Endodermal cell (in vitro differentiated cells): ENCODE data around the gene GJD2. TPM values are rescaled to one million over a fixed set of nuclear protein-coding genes. Genes with fewer than 3 reads are reported as not detected.

ENCODE experiments used
- DNase-seq: peaks from one replicate; pipeline ENCODE4 v3.0.0-alpha.2; 2017
- H3K27ac ChIP-seq: 2 replicates; pipeline ENCODE4 v1.5.1; 2013; ENCODE audit warnings: mild to moderate bottlenecking, low read depth, low read length, moderate library complexity
- H3K27me3 ChIP-seq: 2 replicates; pipeline ENCODE4 v1.6.1; 2013; ENCODE audit warnings: mild to moderate bottlenecking, low read length, moderate library complexity; ENCODE audit not compliant: insufficient read depth, control insufficient read depth, poor library complexity, severe bottlenecking
- H3K36me3 ChIP-seq: 2 replicates; pipeline ENCODE4 v1.7.0; 2013; ENCODE audit warnings: mild to moderate bottlenecking, low read length, moderate library complexity; ENCODE audit not compliant: control insufficient read depth, insufficient read depth
- H3K4me1 ChIP-seq: one replicate; pipeline ENCODE4 v1.7.0; 2013; ENCODE audit warnings: low read length; ENCODE audit not compliant: control insufficient read depth, insufficient read depth
- H3K4me3 ChIP-seq: 2 replicates; pipeline ENCODE4 v1.5.1; 2013; ENCODE audit warnings: mild to moderate bottlenecking, low read length, moderate library complexity
- H3K9ac ChIP-seq: 2 replicates; pipeline ENCODE4 v1.6.1; 2013; ENCODE audit warnings: mild to moderate bottlenecking, low read length, moderate library complexity; ENCODE audit not compliant: poor library complexity, severe bottlenecking; ENCODE audit errors: extremely low read depth
- H3K9me3 ChIP-seq: 2 replicates; pipeline ENCODE4 v1.6.1; 2013; ENCODE audit warnings: mild to moderate bottlenecking, low read length, moderate library complexity; ENCODE audit not compliant: control insufficient read depth
- H3K27ac Mint-ChIP-seq: 2 replicates; pipeline ENCODE4 v1.8.0; 2020; ENCODE audit warnings: mixed read lengths
- H3K27me3 Mint-ChIP-seq: 2 replicates; pipeline ENCODE4 v1.8.0; 2021; ENCODE audit warnings: mild to moderate bottlenecking, mixed read lengths; ENCODE audit not compliant: insufficient read depth
- H3K36me3 Mint-ChIP-seq: 2 replicates; pipeline ENCODE4 v1.8.0; 2020; ENCODE audit warnings: low read depth, mixed read lengths
- H3K4me1 Mint-ChIP-seq: 2 replicates; pipeline ENCODE4 v1.8.0; 2020; ENCODE audit warnings: mixed read lengths
- H3K4me3 Mint-ChIP-seq: 2 replicates; pipeline ENCODE4 v1.8.0; 2020; ENCODE audit warnings: mild to moderate bottlenecking, moderate library complexity, mixed read lengths
- H3K9me3 Mint-ChIP-seq: 2 replicates; pipeline ENCODE4 v1.8.0; 2020; ENCODE audit warnings: mild to moderate bottlenecking, mixed read lengths
- CTCF ChIP-seq: fragments of 200-600 bp; sonication (generic); conservative IDR thresholded peaks from 2 replicates; pipeline ENCODE4 v1.5.0; 2021; ENCODE audit warnings: antibody characterized with exemption, mild to moderate bottlenecking
- WGBS, 2 experiments: methylation state at CpG; one replicate each; pipeline versions ENCODE4 v1.1.5 to v1.1.7; 2013; ENCODE audit warnings: missing lambda C conversion rate in 2 of 2, mixed read lengths in 1 of 2; ENCODE audit not compliant: insufficient coverage in 1 of 2, insufficient read length in 1 of 2; 5-methylcytosine and 5-hydroxymethylcytosine counted together
- total RNA-seq, 2 donors: library from RNA; stranded (reverse); fragmentation: NEBNext Ultra II Directional in 1 of 2; extraction: Animal tissue kit (Norgen Biotek cat#: 25700) in 1 of 2; gene quantifications; 2 replicates in 1 of 2; 3 replicates in 1 of 2; pipeline ENCODE4 v1.2.1, GENCODE V29; 2021

GJD2 gene
- total RNA-seq, 2 donors from 2014 or later = not detected

GRCh38 chr15:34783431-34783830 is 28.6 kb upstream of the GJD2 start:
- H3K4me3 ChIP-seq = no peak overlapping the region
- H3K9ac ChIP-seq = no peak overlapping the region
- 97 to 100% methylated on average over 1 to 2 of the region's 2 CpGs for WGBS, 2 experiments
- TF ChIP-seq CTCF = no peak
- H3K9me3 ChIP-seq = no peaks in the 10 kb centered on the region
- Mint-ChIP-seq H3K36me3 (no peaks in the 10 kb centered on the region), H3K4me3 (no peak overlapping the region), H3K4me1 (no peaks in the 10 kb centered on the region), H3K9me3 (peaks cover 12% of the 10 kb centered on the region), H3K27ac (no peak overlapping the region), H3K27me3 (peaks cover 28% of the 10 kb centered on the region)
- H3K27ac ChIP-seq = no peak overlapping the region
- DNase-seq = no peak
- no peaks in the 10 kb centered on the region for H3K4me1 ChIP-seq
- H3K27me3 ChIP-seq = no peaks in the 10 kb centered on the region
- H3K36me3 ChIP-seq = no peaks in the 10 kb centered on the region

GRCh38 chr15:34782901-34783300 is 28.1 kb upstream of the GJD2 start:
- Histone ChIP-seq H3K9ac (no peak overlapping the region), H3K27ac (no peak overlapping the region), H3K9me3 (no peaks in the 10 kb centered on the region), H3K4me3 (no peak overlapping the region), H3K4me1 (no peaks in the 10 kb centered on the region), H3K36me3 (no peaks in the 10 kb centered on the region), H3K27me3 (no peaks in the 10 kb centered on the region)
- 71 to 79% methylated on average over 1 to 2 of the region's 3 CpGs for WGBS, 2 experiments
- no peaks in the 10 kb centered on the region for H3K4me1 Mint-ChIP-seq
- no peak for TF ChIP-seq CTCF
- no peak for DNase-seq
- H3K4me3 Mint-ChIP-seq = no peak overlapping the region
- peaks cover 12% of the 10 kb centered on the region for H3K9me3 Mint-ChIP-seq
- peaks cover 28% of the 10 kb centered on the region for H3K27me3 Mint-ChIP-seq
- no peaks in the 10 kb centered on the region for H3K36me3 Mint-ChIP-seq
- H3K27ac Mint-ChIP-seq = no peak overlapping the region

- no peak overlapping the region for H3K27ac ChIP-seq
- H3K9ac ChIP-seq = no peak overlapping the region
- H3K4me1 ChIP-seq = no peaks in the 10 kb centered on the region
- DNase-seq = no peak
- Mint-ChIP-seq H3K4me1 (no peaks in the 10 kb centered on the region), H3K27ac (no peak overlapping the region), H3K36me3 (no peaks in the 10 kb centered on the region), H3K4me3 (no peak overlapping the region), H3K27me3 (peaks cover 25% of the 10 kb centered on the region), H3K9me3 (peaks cover 12% of the 10 kb centered on the region)
- H3K36me3 ChIP-seq = no peaks in the 10 kb centered on the region
- no peaks in the 10 kb centered on the region for H3K27me3 ChIP-seq
- H3K4me3 ChIP-seq = no peak overlapping the region
- 86% methylated on average over 1 of the region's 2 CpGs; no CpG with 5 or more reads in 1 of the 2 experiments for WGBS, 2 experiments
- no peak for TF ChIP-seq CTCF
- H3K9me3 ChIP-seq = no peaks in the 10 kb centered on the region
Observed at GRCh38 chr15:34780725-34781124, 25.9 kb upstream of the GJD2 start.
